UCSD-AML1 (cell line): ENCODE data around the gene PTPN13.

ENCODE experiments used
- DNase-seq: peaks from one replicate; lab custom pipeline; 2025; ENCODE audit not compliant: unreplicated experiment; lab: John Stamatoyannopoulos, UW

The PTPN13 gene

GRCh38 chr4:86853209-86853608 is 259.1 kb downstream of the PTPN13 start:
- no peak for DNase-seq

DNA sequence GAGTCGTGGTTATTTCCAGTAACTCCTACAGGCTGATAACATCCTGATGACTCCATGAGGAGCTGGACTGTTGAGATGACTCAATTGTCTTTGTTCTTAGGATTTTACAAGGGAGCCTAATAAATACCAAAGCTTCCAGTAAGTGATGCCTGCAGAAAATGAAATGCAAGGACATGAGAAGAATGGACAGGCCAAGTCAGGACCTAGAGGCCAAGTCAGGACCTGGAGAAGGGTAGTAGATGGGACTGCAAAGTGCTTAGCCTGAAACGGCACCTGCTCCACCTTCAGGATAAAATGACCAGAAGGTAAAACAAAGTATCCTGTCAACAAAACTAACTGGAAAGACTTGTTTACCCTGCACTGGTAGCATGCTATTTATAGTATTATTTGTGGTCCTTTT is 261.5 kb downstream of the PTPN13 start:
- no peak for DNase-seq

DNA sequence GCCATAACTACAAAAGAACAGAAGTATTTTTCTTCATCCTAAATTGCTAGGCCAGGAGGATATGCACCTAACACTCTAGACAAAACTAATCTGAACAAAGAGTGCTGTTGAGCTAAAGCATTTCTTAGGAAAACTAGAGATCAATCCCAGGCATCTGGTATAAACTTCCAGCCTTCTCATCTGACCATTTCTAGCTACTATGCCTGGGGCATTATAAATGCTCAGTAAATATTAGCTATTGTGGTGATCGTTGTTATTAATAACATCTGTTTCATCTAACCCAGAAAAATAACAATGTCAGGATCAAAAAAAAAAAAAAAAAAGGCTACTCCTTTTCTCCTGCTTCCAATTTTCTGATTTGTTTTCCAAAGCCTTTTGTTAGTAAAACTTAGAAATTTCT is 262.8 kb downstream of the PTPN13 start:
- DNase-seq, result no peak

DNA sequence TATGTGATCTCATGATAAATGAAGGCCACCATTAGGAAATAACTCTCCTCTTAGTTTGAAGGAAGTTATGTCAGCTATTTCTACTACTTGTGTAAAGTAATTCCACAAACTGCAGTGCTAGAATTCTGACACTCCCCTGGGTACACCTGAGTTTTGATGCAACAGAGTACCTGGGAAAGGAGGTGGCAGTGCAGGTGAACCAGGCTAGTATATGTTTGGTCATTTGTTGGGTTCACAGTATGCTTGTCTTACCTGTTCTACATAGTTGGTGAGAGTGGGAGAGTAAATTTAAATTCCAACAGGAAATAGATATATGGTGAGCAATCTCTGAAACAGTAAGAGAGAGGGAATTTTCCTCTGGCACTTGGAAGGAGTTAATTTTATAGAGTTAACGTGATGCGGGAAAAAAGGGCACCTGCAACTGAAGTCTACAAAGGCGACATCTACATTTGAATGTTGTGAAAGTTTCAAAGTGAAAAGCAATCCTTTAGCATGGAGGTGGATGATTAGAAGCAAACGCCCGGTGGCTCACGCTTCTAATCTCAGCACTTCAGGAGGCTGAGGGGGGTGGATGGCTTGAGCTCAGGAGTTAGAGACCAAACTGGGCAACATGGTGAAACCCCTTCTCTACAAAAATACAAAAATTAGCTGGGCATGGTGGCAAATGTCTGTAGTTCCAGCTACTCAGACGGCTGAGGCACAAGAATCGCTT is 263.4 kb downstream of the PTPN13 start:
- DNase-seq, result no peak
